ENCODE data around the gene USP9Y.

- TF ChIP-seq EZH2phosphoT487 (IDR thresholded peaks at IDR 0.05; ENCODE audit: insufficient read depth, low read depth), result no peak
- no peak for TF ChIP-seq EZH2 (IDR thresholded peaks at IDR 0.05; ENCODE audit: insufficient read depth, poor library complexity, severe bottlenecking)
Observed at GRCh38 chrY:12715376-12715775, 14.3 kb downstream of the USP9Y start.
